ENCODE measurements around the gene PLEKHA7. TPM values are rescaled to one million over a fixed set of nuclear protein-coding genes. Genes with fewer than 3 reads are reported as not detected.

PLEKHA7 gene
- total and polyA plus RNA-seq, 4 donors: 13.3 to 31.8 (median 21.5) TPM

DNA sequence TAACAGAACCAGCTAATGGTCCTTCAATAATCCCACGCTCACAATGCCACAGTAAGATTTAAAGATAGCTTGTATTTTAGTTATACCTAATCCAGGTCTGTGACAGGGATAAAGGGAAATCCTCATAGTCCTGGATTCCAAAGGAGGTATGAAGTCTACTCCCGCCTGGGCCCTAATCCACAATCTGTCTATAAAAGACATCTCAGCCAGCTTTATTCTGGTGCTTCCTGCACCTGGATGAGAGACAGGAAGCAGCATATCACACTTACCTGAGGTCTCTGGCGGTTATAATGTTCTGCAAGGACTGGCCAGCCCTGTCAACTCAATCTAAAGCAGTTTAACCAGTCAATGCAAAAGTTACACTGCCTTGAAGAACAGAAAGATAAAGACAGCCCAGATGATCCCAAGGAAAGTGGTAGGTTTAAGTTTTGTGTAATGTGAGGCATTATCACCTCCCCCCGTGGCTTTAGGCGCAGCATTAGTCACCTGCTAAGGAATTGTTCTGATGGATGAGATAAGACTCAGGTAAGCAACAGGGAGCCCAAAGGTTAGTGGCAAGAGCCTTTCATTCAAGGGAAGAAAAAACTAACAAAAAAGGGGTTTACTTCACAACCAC is 57.6 kb downstream of the PLEKHA7 start:
- TF ChIP-seq CTCF (IDR thresholded peaks at IDR 0.05; ENCODE audit: control extremely low read depth, extremely low read depth): no peak
- Histone ChIP-seq H3K27me3 (ENCODE audit: control insufficient read depth in 3 of 3, insufficient read depth in 3 of 3, low read length in 2 of 3) (no peaks in the 10 kb centered on the region), H3K4me3 (no peak overlapping the region), H3K9me3 (ENCODE audit: control insufficient read depth in 4 of 4, insufficient read depth in 3 of 4, low read length in 3 of 4) (no peaks in the 10 kb centered on the region), H3K36me3 (ENCODE audit: control insufficient read depth in 4 of 4, insufficient read depth in 4 of 4, low read length in 4 of 4) (no peaks in the 10 kb centered on the region), H3K27ac (ENCODE audit: low read depth in 1 of 2, low read length in 1 of 2) (no peak overlapping the region), H3K9ac (ENCODE audit: insufficient read depth in 1 of 2, low read length in 2 of 2) (no peak overlapping the region), H3K4me1 (ENCODE audit: control insufficient read depth in 5 of 5, insufficient read depth in 5 of 5, low read length in 5 of 5) (peaks cover 0 to 22% (median 3%) of the 10 kb centered on the region in 5 donors)
- 87 to 90% methylated on average over 5 of the region's 5 CpGs for whole genome bisulfite sequencing, 2 donors
- DNase-seq (no peak), ATAC-seq (ENCODE audit: insufficient read depth, low FRiP score) (no peak)

DNA sequence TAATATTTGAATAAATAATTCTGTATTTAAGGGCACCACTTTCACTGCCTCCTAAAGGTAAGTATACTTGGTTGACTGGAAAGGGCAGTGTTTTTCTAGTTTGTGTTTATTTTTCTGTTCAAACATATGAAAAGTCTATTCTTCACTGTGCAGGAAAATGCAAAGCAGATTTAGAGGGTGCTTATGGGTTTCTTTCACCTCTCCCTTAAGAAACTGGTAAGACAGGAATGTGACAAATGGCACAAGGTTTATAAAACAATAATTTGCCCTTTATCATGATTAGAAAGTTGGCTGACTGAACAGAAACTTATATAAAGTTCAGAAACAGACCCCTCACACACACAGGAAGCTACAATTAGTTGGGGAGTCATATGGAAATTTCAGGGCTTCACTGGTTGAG is 60.6 kb downstream of the PLEKHA7 start:
- DNase-seq: peak in 2 of 3 donors; percentile 36 to 68
- TF ChIP-seq CTCF (IDR thresholded peaks at IDR 0.05; ENCODE audit: control extremely low read depth, extremely low read depth): no peak
- H3K9me3 ChIP-seq (ENCODE audit: control insufficient read depth in 4 of 4, insufficient read depth in 3 of 4, low read length in 3 of 4): no peaks in the 10 kb centered on the region
- H3K4me3 ChIP-seq: no peak overlapping the region
- no peak overlapping the region for H3K9ac ChIP-seq (ENCODE audit: insufficient read depth in 1 of 2, low read length in 2 of 2)
- H3K27ac ChIP-seq (ENCODE audit: low read depth in 1 of 2, low read length in 1 of 2): no peak overlapping the region
- H3K27me3 ChIP-seq (ENCODE audit: control insufficient read depth in 3 of 3, insufficient read depth in 3 of 3, low read length in 2 of 3): no peaks in the 10 kb centered on the region
- ATAC-seq (ENCODE audit: insufficient read depth, low FRiP score): peak; percentile 33
- H3K4me1 ChIP-seq (ENCODE audit: control insufficient read depth in 5 of 5, insufficient read depth in 5 of 5, low read length in 5 of 5): peaks cover 0 to 13% (median 0%) of the 10 kb centered on the region in 5 donors
- no peaks in the 10 kb centered on the region for H3K36me3 ChIP-seq (ENCODE audit: control insufficient read depth in 4 of 4, insufficient read depth in 4 of 4, low read length in 4 of 4)

DNA sequence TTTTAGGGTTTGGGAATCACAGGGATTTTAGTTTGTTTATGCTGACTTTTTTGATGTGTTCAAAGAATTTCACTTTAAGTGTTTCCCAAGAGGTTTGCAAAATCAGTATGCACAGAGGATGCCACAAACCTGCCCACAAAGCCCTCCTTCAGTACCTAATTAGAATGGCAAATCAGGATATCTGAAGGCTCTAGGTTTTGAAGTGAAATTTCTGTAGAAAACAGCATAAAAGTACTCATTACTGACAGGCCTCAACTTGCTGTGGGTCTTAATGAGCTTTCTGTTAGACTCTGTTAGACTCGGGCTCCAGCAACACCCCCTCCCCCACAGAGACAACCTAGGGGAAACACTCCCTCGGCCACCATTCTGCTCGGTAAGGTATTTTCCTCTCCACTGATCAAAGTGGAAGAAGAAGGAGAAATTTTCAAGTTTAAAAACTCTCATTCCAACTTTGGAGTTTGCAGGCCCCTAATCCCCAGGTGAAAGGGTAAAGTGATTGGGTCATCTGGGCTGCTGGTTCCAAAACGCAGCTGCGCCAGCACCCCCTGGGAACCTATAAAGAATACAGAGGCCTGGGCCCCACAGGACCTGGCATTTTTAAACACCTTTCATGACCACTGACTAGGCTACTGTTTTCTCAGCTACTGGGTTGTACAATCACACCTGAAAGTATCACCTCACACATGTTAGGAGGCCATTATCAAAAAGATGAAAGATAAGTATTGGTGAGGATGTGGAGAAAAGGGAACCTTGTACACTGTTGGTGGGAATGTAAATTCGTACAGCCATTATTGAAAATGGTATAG is 67.5 kb downstream of the PLEKHA7 start:
- no peak for TF ChIP-seq CTCF (IDR thresholded peaks at IDR 0.05; ENCODE audit: control extremely low read depth, extremely low read depth)
- no peaks in the 10 kb centered on the region for H3K27me3 ChIP-seq (ENCODE audit: control insufficient read depth in 3 of 3, insufficient read depth in 3 of 3, low read length in 2 of 3)
- peaks cover 0 to 9% (median 0%) of the 10 kb centered on the region in 5 donors for H3K4me1 ChIP-seq (ENCODE audit: control insufficient read depth in 5 of 5, insufficient read depth in 5 of 5, low read length in 5 of 5)
- H3K36me3 ChIP-seq (ENCODE audit: control insufficient read depth in 4 of 4, insufficient read depth in 4 of 4, low read length in 4 of 4): no peaks in the 10 kb centered on the region
- no peak overlapping the region for H3K9ac ChIP-seq (ENCODE audit: insufficient read depth in 1 of 2, low read length in 2 of 2)
- DNase-seq (no peak), ATAC-seq (ENCODE audit: insufficient read depth, low FRiP score) (no peak)
- no peak overlapping the region for H3K27ac ChIP-seq (ENCODE audit: low read depth in 1 of 2, low read length in 1 of 2)
- no peak overlapping the region for H3K4me3 ChIP-seq
- H3K9me3 ChIP-seq (ENCODE audit: control insufficient read depth in 4 of 4, insufficient read depth in 3 of 4, low read length in 3 of 4): no peaks in the 10 kb centered on the region
- WGBS, 2 donors: 75 to 81% methylated on average over 6 of the region's 6 CpGs

All from lung (tissue), 12 donors.